Activated effector memory CD4-positive, alpha-beta T cell treated with anti-CD3 and anti-CD28 coated beads, Interleukin-2, amount 50 U/mL, for 16 hours (primary cell): ENCODE results near the gene PTPRT.

Experiments used
- DNase-seq: peaks from one replicate; pipeline ENCODE4 v3.0.0-alpha.2; 2020

Gene PTPRT

GRCh38 chr20:42346189-42347170 is 843.2 kb downstream of the PTPRT start:
- DNase-seq, result no peak

DNA sequence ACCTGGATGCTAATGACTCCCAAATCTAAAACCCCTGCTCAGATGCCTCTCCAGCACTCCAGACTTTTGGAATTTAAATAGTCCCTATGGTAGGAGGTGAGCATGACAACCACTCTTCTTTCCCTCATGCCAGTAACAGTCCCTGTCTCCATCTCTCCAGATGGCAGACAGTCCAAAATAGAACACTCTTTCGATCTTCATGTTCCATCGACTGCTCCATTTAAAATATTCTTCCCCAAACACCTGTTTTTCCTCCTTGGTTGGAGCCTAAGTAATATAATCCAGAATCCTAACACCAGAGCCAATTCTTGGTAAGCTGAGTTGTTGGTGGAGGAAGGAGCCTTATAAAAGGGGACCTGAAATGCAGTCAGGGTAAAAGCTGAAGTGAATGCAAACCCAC is 848.1 kb downstream of the PTPRT start:
- DNase-seq, result no peak

- DNase-seq, result no peak
Observed at GRCh38 chr20:42340368-42340767, 849.3 kb downstream of the PTPRT start.

GRCh38 chr20:42338294-42339201 is 851.2 kb downstream of the PTPRT start:
- no peak for DNase-seq

DNA sequence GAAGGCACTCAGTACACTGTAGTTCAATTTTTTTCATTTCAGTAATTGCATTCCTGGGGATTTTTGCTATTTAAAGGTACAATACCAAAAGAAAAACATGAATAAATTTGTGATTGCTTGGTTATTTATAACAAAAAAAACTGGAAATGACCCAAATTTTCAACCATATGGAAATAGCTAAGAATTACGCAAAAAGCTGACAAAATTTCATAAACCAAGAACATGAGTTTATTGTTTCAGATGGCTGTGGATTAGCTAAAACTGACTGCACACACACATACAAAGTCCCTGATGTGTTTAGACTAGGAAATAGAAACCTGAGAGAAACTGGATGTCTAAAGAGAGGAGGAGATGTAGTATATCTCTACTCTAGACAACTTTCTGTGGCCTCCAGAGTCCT is 853.1 kb downstream of the PTPRT start:
- DNase-seq, result no peak

DNA sequence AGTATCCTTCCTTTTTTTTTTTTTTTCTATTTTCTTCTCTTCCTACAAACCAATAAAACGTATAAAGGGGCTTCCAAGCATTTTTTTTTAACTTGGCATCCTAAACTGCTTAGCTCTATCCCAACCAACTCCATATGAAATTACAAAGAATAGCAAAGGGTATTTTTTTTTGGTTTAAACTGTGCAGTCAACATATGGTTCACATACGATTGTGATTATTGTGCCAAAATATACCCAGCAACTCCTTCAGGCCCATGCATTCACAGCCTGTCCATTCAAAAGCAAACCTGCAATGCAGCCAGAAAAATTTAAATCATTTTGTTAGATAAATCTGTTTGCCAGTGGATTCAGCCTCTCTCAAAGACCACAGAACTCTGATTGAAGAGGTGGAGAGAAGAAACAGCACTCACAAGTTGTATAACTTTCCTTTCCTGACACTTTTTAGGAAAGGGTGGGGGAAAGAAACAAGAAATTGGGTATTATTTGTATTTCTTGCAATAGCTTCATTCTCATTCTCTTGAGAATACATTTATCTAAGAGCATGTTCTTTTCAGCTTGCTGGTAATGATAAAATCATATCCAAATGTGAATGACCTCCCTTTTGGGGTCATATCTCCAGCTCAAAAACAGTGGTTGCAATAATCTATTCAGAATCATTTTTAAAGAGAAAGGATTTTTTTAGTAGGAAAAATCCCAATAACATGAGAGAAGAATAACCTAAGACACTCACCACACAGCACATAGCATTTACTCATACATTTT is 870.3 kb downstream of the PTPRT start:
- DNase-seq, result no peak

DNA sequence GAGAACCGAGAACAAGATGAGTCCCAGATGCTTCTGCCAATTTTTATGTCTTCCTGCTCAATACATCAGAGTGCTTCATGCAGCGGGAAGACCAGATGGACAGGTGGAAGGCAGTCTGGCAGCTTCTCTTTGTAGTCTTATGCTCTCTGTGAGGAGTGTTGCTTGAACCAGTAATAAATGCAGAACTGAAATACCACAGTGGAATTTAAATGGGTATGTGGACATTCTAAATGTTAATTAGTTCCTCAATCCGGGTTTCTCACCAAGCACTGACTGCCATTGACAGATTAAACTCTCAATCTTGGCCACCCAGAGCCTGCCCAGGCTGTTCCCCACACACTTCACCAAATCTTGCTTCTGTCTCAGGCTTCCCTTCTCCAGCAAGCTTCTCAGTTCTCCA is 876.0 kb downstream of the PTPRT start:
- no peak for DNase-seq

GRCh38 chr20:42309050-42309449 is 880.7 kb downstream of the PTPRT start:
- no peak for DNase-seq

DNA sequence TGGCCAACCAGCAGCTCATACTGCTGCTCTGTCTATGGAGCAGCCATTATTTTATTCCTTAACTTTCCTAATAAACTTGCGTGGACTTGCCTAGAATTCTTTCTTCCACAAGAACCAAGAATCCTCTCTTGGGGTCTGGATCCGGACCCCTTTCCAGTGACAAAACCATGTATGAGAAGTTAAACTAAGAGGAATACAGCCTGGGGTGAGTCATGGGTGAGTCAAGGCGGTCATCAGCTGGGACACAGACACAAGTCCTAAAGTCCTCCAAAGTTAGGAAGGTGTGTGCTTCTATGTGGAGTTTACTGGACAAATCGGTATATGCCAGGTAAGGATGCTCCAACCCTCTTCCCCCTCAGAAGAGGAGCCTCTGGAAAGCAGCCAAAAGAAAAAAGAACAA is 881.5 kb downstream of the PTPRT start:
- DNase-seq, result no peak

- no peak for DNase-seq
Observed at GRCh38 chr20:42295592-42295991, 894.1 kb downstream of the PTPRT start.

DNA sequence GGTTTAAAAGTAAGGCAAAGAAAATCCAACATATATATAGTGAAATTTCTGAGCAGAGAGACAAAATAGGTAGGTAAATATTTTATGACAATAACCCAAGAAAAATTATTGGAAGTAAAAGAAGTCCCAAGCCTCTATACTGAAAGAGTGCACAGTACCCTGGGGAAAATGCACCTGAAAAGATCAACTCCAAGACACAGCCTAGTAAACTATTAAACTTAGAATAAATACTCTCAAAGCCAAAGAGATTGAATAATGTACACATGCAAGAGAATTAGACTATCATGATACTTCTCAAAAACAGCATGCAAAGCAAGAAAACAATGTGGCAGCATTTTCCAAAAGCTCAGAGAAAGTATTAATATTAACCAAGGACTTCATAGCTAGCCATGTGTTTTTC is 894.7 kb downstream of the PTPRT start:
- DNase-seq, result no peak

GRCh38 chr20:42281801-42282200 is 907.9 kb downstream of the PTPRT start:
- no peak for DNase-seq

GRCh38 chr20:42276718-42277602 is 912.7 kb downstream of the PTPRT start:
- DNase-seq, result no peak

DNA sequence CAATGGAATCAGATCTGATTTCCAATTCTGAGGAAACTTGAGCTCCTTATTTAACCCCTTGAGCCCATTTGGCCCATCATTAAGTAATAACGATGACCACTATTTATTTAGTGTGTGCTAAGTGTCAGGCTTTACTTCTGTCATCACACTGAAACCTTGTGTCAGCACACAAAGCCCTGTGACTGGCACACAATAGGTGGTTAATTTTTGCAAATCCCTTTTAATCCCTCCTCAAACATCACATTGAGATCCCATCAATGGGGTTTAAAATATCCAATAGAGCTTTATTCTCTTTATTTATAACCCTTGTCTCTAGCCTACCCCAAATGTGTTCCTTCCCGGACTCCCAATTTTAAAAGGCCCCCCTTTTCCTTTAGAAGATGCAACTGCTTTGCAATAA is 914.7 kb downstream of the PTPRT start:
- no peak for DNase-seq

DNA sequence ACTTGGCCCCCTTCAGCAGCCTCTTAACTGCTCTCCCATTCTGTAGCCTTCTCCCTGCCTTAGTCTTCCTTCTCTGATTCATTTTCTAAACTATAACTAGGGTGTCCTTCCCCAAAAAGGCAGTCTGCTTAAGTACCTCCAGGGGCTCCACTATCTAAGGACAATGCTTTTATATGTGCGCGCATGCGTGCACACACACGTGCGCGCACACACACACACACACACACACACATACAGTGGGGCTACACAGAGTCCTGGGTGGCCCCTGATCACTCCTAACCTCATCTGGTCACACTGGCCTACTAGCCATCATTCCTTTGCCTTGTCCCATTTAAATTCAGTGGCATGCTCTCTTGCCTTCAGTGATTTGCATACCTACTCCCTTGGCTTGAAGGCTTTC is 917.2 kb downstream of the PTPRT start:
- DNase-seq, result no peak

DNA sequence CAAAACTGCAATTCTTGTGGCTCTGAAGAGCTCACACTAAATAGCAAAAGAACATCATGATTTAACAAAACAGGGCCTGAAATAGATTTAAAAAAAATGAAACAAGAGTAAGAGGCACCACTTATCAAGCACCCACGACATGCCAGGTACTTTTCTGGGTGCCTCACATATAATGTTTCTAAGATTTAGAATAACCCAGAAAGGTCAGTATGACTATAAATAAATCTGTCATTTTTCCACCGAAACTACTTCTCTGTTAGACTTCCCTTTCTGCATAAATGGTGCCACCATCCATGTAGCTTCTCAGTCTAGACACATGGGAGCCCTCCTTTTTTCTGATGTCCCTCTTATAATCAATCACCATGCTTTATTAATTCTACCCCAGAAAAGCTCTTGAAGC is 919.2 kb downstream of the PTPRT start:
- no peak for DNase-seq

DNA sequence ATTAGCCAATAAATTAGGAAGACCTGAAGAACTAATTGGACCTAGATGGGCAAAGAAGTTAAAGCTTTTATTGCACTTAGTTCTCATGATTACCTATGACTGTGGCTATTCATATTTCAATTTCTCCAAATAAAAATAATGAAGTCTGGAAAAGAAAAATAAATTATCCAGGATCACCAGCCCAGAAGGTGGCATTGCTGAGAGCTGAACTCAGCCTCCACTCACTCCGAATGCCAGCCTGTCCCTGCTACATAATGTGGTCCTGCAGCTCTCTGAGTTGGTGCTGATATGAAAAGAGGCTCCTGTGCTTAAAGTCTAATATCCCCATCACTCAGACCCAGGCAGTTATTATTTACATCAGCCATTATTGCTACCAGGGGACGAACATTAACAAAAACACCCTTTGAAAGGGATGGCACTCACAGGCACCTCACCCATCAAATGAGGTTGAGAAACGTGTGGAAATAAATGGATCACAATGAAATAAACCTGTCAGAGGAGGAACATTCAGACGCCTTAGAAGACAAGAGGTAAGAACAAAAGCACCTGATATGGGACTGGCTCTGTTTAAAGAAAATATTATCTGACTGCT is 921.8 kb downstream of the PTPRT start:
- DNase-seq, result no peak

- DNase-seq, result no peak
Observed at GRCh38 chr20:42261766-42262270, 927.9 kb downstream of the PTPRT start.

DNA sequence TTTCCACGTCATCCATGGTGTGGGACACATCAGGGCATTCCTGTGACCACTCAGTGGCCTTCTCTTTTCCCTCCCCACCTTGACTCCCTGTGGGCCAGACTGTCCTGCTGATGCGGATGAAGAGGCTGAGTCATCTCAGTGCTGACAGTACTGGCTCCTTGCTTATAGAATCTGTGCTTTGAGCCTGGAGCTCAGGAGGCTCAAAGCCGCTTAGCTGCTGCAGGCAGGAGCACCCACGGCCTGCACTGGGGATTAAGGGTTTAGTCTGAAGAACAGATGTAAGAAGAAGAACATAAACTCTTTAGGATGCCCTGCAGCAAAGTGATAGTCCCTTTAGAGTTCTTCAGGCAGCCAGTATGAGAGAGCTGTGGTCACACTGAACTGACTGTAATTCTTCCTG is 929.5 kb downstream of the PTPRT start:
- DNase-seq, result no peak

DNA sequence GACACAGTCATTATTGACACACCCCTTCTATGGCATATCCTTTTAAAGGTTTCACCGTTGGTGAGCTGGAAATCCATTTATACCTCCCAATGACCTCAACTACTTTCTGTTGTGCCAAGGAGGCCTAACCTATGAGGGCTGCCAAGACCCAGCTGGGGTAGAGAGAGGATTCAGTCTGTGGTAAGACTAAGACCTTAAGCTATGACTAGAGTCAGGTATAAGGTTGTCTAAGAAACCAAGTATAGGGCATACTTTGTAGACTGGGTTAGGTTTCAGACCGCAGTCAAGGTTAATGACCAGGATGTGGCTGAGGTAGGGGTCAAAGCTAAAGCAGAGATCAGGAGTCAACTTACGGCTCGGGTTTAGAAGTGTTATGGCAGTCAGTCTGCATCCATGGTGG is 930.3 kb downstream of the PTPRT start:
- no peak for DNase-seq

- no peak for DNase-seq
Observed at GRCh38 chr20:42258564-42259302, 931.0 kb downstream of the PTPRT start.
